B cell (primary cell): ENCODE data around the gene RNF213. TPM values are rescaled to one million over a fixed set of nuclear protein-coding genes. Genes with fewer than 3 reads are reported as not detected.

Experiments used
- ATAC-seq: fragments of 200-7000 bp; cut with Tn5 transposase; one replicate; pipeline ENCODE4 v1.10.0; 2021; ENCODE audit warnings: low read depth, mild to moderate bottlenecking, moderate number of reproducible peaks, moderate library complexity
- CTCF ChIA-PET: fragments of 350-600 bp; sonication (Branson Sonifier 250); formaldehyde crosslinking; loops from one replicate; lab custom pipeline; 2021; ENCODE audit warnings: antibody characterized with exemption, inconsistent platforms; lab: Charles Lee
- POLR2A ChIA-PET: fragments of 350-600 bp; sonication (Branson Sonifier 250); formaldehyde crosslinking; loops from one replicate; lab custom pipeline; 2021; ENCODE audit warnings: antibody characterized with exemption; lab: Charles Lee
- DNase-seq: peaks from one replicate; pipeline ENCODE4 v3.0.0; 2013
- H2AFZ ChIP-seq: 2 replicates; pipeline ENCODE4 v1.6.1; 2012; ENCODE audit warnings: mild to moderate bottlenecking, low read depth, low read length; ENCODE audit not compliant: insufficient read depth, poor library complexity, severe bottlenecking
- H3K27ac ChIP-seq, 2 donors: 1 replicate in 1 of 2; 2 replicates in 1 of 2; pipeline ENCODE4 v1.5.1; 2012 to 2013; ENCODE audit warnings: low read length in 2 of 2, mild to moderate bottlenecking in 2 of 2, moderate library complexity in 1 of 2
- H3K27me3 ChIP-seq, 4 experiments: fragments of 200-600 bp in 1 of 4; sonication (generic) in 1 of 4; replicated peaks in 1 of 4; 1 replicate in 2 of 4; 2 replicates in 2 of 4; pipeline versions ENCODE4 v1.6.1 to v1.7.0; 2013 to 2016; ENCODE audit warnings: low read length in 3 of 4, mild to moderate bottlenecking in 2 of 4, mixed read lengths in 1 of 4, moderate library complexity in 1 of 4; ENCODE audit not compliant: insufficient read depth in 4 of 4, control insufficient read depth in 3 of 4; ENCODE audit errors: control extremely low read depth in 1 of 4
- H3K36me3 ChIP-seq, 2 experiments: replicated peaks in 1 of 2; 1 replicate in 1 of 2; 2 replicates in 1 of 2; pipeline versions ENCODE4 v1.6.1 to v1.7.1; 2013; ENCODE audit warnings: low read length in 1 of 2; ENCODE audit not compliant: insufficient read depth in 2 of 2, control insufficient read depth in 1 of 2; ENCODE audit errors: control extremely low read depth in 1 of 2, extremely low read depth in 1 of 2
- H3K4me1 ChIP-seq, 2 donors: fragments of 200-600 bp in 1 of 2; sonication (generic) in 1 of 2; 1 replicate in 1 of 2; 2 replicates in 1 of 2; pipeline versions ENCODE4 v1.5.1 to v1.6.1; 2013 to 2017; ENCODE audit warnings: low read length in 2 of 2; ENCODE audit not compliant: control insufficient read depth in 2 of 2, insufficient read depth in 2 of 2
- H3K4me2 ChIP-seq: replicated peaks from 2 replicates; pipeline ENCODE3; 2012; ENCODE audit warnings: mild to moderate bottlenecking, low read depth, low read length; ENCODE audit not compliant: poor library complexity, severe bottlenecking
- H3K4me3 ChIP-seq, 5 experiments: fragments of 200-600 bp in 1 of 5; sonication (generic) in 1 of 5; 1 replicate in 3 of 5; 2 replicates in 2 of 5; pipeline versions ENCODE4 v1.5.1 to v1.7.0; 2011 to 2016; ENCODE audit warnings: low read length in 4 of 5, mild to moderate bottlenecking in 4 of 5, low read depth in 2 of 5, control low read depth in 1 of 5, moderate library complexity in 1 of 5; ENCODE audit not compliant: insufficient read depth in 1 of 5; ENCODE audit errors: control extremely low read depth in 1 of 5, extremely low read depth in 1 of 5
- H3K79me2 ChIP-seq: fragments of 200-600 bp; sonication (generic); one replicate; pipeline ENCODE4 v1.6.0; 2016; ENCODE audit warnings: low read length; ENCODE audit not compliant: control insufficient read depth, insufficient read depth
- H3K9ac ChIP-seq: fragments of 200-600 bp; sonication (generic); 2 replicates; pipeline ENCODE4 v1.6.1; 2017; ENCODE audit warnings: mild to moderate bottlenecking, low read length, moderate library complexity
- H3K9me3 ChIP-seq, 3 donors: one replicate each; pipeline versions ENCODE4 v1.6.1 to v1.7.1; 2013; ENCODE audit warnings: low read length in 2 of 3; ENCODE audit not compliant: control insufficient read depth in 2 of 3, insufficient read depth in 1 of 3; ENCODE audit errors: control extremely low read depth in 1 of 3
- H4K20me1 ChIP-seq: 2 replicates; pipeline ENCODE4 v1.6.0; 2012; ENCODE audit warnings: mild to moderate bottlenecking, low read length; ENCODE audit not compliant: insufficient read depth, control insufficient read depth, poor library complexity, severe bottlenecking
- H3K27ac Mint-ChIP-seq: one replicate; pipeline ENCODE4 v1.8.0; 2021; ENCODE audit warnings: mixed read lengths
- H3K27me3 Mint-ChIP-seq: one replicate; pipeline ENCODE4 v1.8.0; 2021; ENCODE audit warnings: mixed read lengths
- H3K4me1 Mint-ChIP-seq: one replicate; pipeline ENCODE4 v1.8.0; 2021; ENCODE audit warnings: mixed read lengths
- H3K4me3 Mint-ChIP-seq: one replicate; pipeline ENCODE4 v1.8.0; 2021; ENCODE audit warnings: mixed read lengths
- H3K9me3 Mint-ChIP-seq: one replicate; pipeline ENCODE4 v1.8.0; 2022; ENCODE audit warnings: mixed read lengths; ENCODE audit not compliant: insufficient read depth
- CTCF ChIP-seq: fragments of 200-600 bp; IDR thresholded peaks from one replicate; pipeline ENCODE4 v1.8.0; 2022; ENCODE audit warnings: antibody characterized with exemption, mild to moderate bottlenecking
- EZH2 ChIP-seq: IDR thresholded peaks from 2 replicates; pipeline ENCODE4 v1.6.1; 2012; ENCODE audit warnings: borderline replicate concordance, low read depth, mild to moderate bottlenecking, moderate library complexity, low read length; ENCODE audit not compliant: insufficient read depth, poor library complexity, severe bottlenecking
- WGBS: methylation state at CpG from one replicate; pipeline ENCODE4 v1.1.5; 2013; ENCODE audit warnings: missing lambda C conversion rate; ENCODE audit not compliant: insufficient coverage; 5-methylcytosine and 5-hydroxymethylcytosine counted together
- intact Hi-C: fragments of 100-400 bp; cut with micrococcal nuclease; formaldehyde crosslinking; loops from one replicate; pipeline ENCODE4 v1.10.0; 2022
- polyA plus RNA-seq: library from polyadenylated mRNA; depleted of rRNA; stranded (reverse); fragments of >200 nt; gene quantifications from 2 replicates; pipeline ENCODE4 v1.2.3, GENCODE V29; 2012
- total RNA-seq, 2 donors: library from RNA; stranded (reverse); fragments of 120-200 nt in 1 of 2; gene quantifications; 1 replicate in 1 of 2; 2 replicates in 1 of 2; pipeline versions ENCODE4 v1.2.3 to v1.2.4, GENCODE V29; 2013 to 2022

RNF213 gene
- total and polyA plus RNA-seq, 2 donors (not counting 1 experiment from before 2014, with no cell fraction given): 121 to 287 TPM

GRCh38 chr17:80222376-80223141, 38.1 kb upstream of the RNF213 start:
- ChIA-PET CTCF (interaction anchor here (0.5 to 1.0 kb wide), 3 partner anchors 27 to 37 kb away, joined by 3 read pairs; no protein-coding TSS in a partner anchor), POLR2A (no interaction called here)
- Histone ChIP-seq H3K4me2 (no peak overlapping the region), H3K27me3 (peaks cover 0 to 2% (median 0%) of the 10 kb centered on the region in 4 experiments), H3K9me3 (no peaks in the 10 kb centered on the region), H2AFZ (no peak overlapping the region), H3K27ac (no peak overlapping the region), H4K20me1 (peaks cover 12% of the 10 kb centered on the region), H3K4me1 (peaks cover 10 to 30% of the 10 kb centered on the region in 2 donors), H3K79me2 (peaks cover 16% of the 10 kb centered on the region), H3K9ac (no peak overlapping the region), H3K36me3 (no peaks in the 10 kb centered on the region), H3K4me3 (no peak overlapping the region)
- ATAC-seq: no peak
- no peaks in the 10 kb centered on the region for H3K9me3 Mint-ChIP-seq
- DNase-seq: no peak
- H3K4me3 Mint-ChIP-seq: peak overlapping the region; percentile 13
- TF ChIP-seq CTCF (no peak), EZH2 (no peak)
- peaks cover 19% of the 10 kb centered on the region for H3K4me1 Mint-ChIP-seq
- no peak overlapping the region for H3K27ac Mint-ChIP-seq
- 94% methylated on average over 15 of the region's 18 CpGs for WGBS
- intact Hi-C loops: no loop called here
- H3K27me3 Mint-ChIP-seq: no peaks in the 10 kb centered on the region

GRCh38 chr17:80223142-80223815, 37.4 kb upstream of the RNF213 start:
- TF ChIP-seq EZH2: no peak
- no peak for TF ChIP-seq CTCF
- H3K4me1 Mint-ChIP-seq: peaks cover 17% of the 10 kb centered on the region
- H3K27ac ChIP-seq: no peak overlapping the region
- H4K20me1 ChIP-seq: peaks cover 4% of the 10 kb centered on the region
- H3K4me3 Mint-ChIP-seq: peak overlapping the region; percentile 13
- no peak overlapping the region for H3K9ac ChIP-seq
- POLR2A ChIA-PET: no interaction called here
- no peaks in the 10 kb centered on the region for H3K9me3 Mint-ChIP-seq
- DNase-seq (no peak), ATAC-seq (no peak)
- WGBS: 94% methylated on average over 17 of the region's 18 CpGs
- no peaks in the 10 kb centered on the region for H3K36me3 ChIP-seq
- intact Hi-C loops: no loop called here
- H3K79me2 ChIP-seq: peaks cover 9% of the 10 kb centered on the region
- peaks cover 10 to 23% of the 10 kb centered on the region in 2 donors for H3K4me1 ChIP-seq
- no peak overlapping the region for H3K4me3 ChIP-seq
- H3K27ac Mint-ChIP-seq: no peak overlapping the region
- H2AFZ ChIP-seq: no peak overlapping the region
- H3K4me2 ChIP-seq: no peak overlapping the region
- H3K27me3 Mint-ChIP-seq: no peaks in the 10 kb centered on the region
- CTCF ChIA-PET: interaction anchor here (0.5 to 1.0 kb wide), 2 partner anchors 32 to 36 kb away, joined by 3 read pairs; no protein-coding TSS in a partner anchor
- no peaks in the 10 kb centered on the region for H3K9me3 ChIP-seq
- H3K27me3 ChIP-seq: peaks cover 0 to 2% (median 0%) of the 10 kb centered on the region in 4 experiments
